Fibroblast of pulmonary artery (primary cell): ENCODE measurements around the gene PCMTD2.

Experiments
- DNase-seq: peaks from one replicate; pipeline ENCODE4 v3.0.0-alpha.2; 2010; ENCODE audit warnings: low read depth
- H3K4me3 ChIP-seq: replicated peaks from 2 replicates; pipeline ENCODE4 v1.5.1; 2011; ENCODE audit warnings: low read depth, mild to moderate bottlenecking, control low read depth, low read length, moderate library complexity
- CTCF ChIP-seq: IDR thresholded peaks from 2 replicates; pipeline ENCODE4 v1.5.1; 2011; ENCODE audit warnings: mild to moderate bottlenecking, control low read depth, low read length, inconsistent platforms; ENCODE audit errors: missing control alignments

PCMTD2 gene

GRCh38 chr20:64246616-64247306, 8.8 kb upstream of the PCMTD2 start:
- no peak overlapping the region for H3K4me3 ChIP-seq
- TF ChIP-seq CTCF = no peak
- no peak for DNase-seq

GRCh38 chr20:64247307-64247618, 8.3 kb upstream of the PCMTD2 start:
- H3K4me3 ChIP-seq = no peak overlapping the region
- no peak for TF ChIP-seq CTCF
- DNase-seq = no peak

GRCh38 chr20:64247970-64248841, 7.3 kb upstream of the PCMTD2 start:
- DNase-seq = no peak
- no peak overlapping the region for H3K4me3 ChIP-seq
- no peak for TF ChIP-seq CTCF

GRCh38 chr20:64250027-64250426, 5.5 kb upstream of the PCMTD2 start:
- no peak for TF ChIP-seq CTCF
- H3K4me3 ChIP-seq = no peak overlapping the region
- DNase-seq = no peak

- no peak overlapping the region for H3K4me3 ChIP-seq
- no peak for DNase-seq
- no peak for TF ChIP-seq CTCF
Measured at GRCh38 chr20:64253000-64253383, 2.6 kb upstream of the PCMTD2 start.

GRCh38 chr20:64253443-64253842, 2.1 kb upstream of the PCMTD2 start:
- no peak for DNase-seq
- no peak for TF ChIP-seq CTCF

More at GRCh38 chr20:64253443-64253842, 2.1 kb upstream of the PCMTD2 start:
- no peak overlapping the region for H3K4me3 ChIP-seq
